ENCODE results near the gene ZNF3. TPM values are rescaled to one million over a fixed set of nuclear protein-coding genes. Genes with fewer than 3 reads are reported as not detected.
A peak's percentile ranks its signal among the peaks of the same experiment; 100 is the strongest.

ZNF3 gene
- polyA plus RNA-seq, 1 donor (not counting 4 experiments of a cell fraction or from before 2014, with no cell fraction given): 16.8 TPM

DNA sequence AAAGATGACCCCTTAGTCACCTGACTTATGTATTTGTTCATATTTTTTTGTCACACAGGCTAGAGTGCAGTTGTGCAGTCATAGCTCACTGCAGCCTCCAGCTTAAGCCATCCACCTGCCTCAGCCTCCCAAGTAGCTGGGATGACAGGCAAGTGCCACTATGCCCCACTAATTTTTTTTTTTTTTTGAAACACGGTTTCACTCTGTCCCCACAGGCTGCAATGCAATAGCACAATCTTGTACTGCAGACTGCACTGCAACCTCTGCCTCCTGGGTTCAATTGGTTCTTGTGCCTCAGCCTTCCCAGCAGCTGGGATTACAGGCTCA, 47.1 kb upstream of the ZNF3 start:
- H3K27me3 ChIP-seq (ENCODE audit: control insufficient read depth, extremely low read depth, insufficient read depth, low read length): no peaks in the 10 kb centered on the region
- H3K36me3 ChIP-seq (ENCODE audit: control insufficient read depth in 2 of 2, extremely low read depth in 1 of 2, insufficient read depth in 2 of 2, low read length in 2 of 2): peaks cover 0 to 2% of the 10 kb centered on the region in 2 experiments
- DNase-seq (ENCODE audit: low read depth, low spot score) (no peak), FAIRE-seq (no peak)
- H2AFZ ChIP-seq (ENCODE audit: control insufficient read depth, low read length): no peak overlapping the region
- H4K20me1 ChIP-seq (ENCODE audit: control insufficient read depth, extremely low read depth, insufficient read depth, low read length): no peaks in the 10 kb centered on the region
- peaks cover 10% of the 10 kb centered on the region for H3K4me1 ChIP-seq (ENCODE audit: control insufficient read depth, extremely low read depth, insufficient read depth, low read length)
- no peak overlapping the region for H3K4me3 ChIP-seq (ENCODE audit: control insufficient read depth in 2 of 3, extremely low read depth in 1 of 3, insufficient read depth in 2 of 3, low read depth in 1 of 3, low read length in 3 of 3)
- no peak overlapping the region for H3K27ac ChIP-seq (ENCODE audit: control insufficient read depth, insufficient read depth, low read length)
- no peak overlapping the region for H3K9ac ChIP-seq (ENCODE audit: control insufficient read depth, extremely low read depth, insufficient read depth, low read length)
- dilution Hi-C loops (cut with MboI; ENCODE audit: extremely low pct_ligation_motif_present, low sequenced_read_pairs): no loop called here
- no peak overlapping the region for H3K4me2 ChIP-seq (ENCODE audit: control insufficient read depth, extremely low read depth, insufficient read depth, low read depth, low read length)
- H3K9me3 ChIP-seq (ENCODE audit: control insufficient read depth, low read depth, low read length): no peaks in the 10 kb centered on the region
- TF ChIP-seq EZH2 (IDR thresholded peaks at IDR 0.05; ENCODE audit: low read length) (no peak), CTCF (optimal IDR thresholded peaks at IDR 0.05 in 1 of 3, IDR thresholded peaks at IDR 0.05 in 1 of 3, conservative IDR thresholded peaks at IDR 0.05 in 1 of 3; ENCODE audit: extremely low read depth in 1 of 3, insufficient read depth in 2 of 3, low read length in 3 of 3) (no peak)
- no peaks in the 10 kb centered on the region for H3K9me1 ChIP-seq (ENCODE audit: control insufficient read depth, extremely low read depth, insufficient read depth, low read length)
- H3K79me2 ChIP-seq (ENCODE audit: control insufficient read depth, insufficient read depth, low read length): no peaks in the 10 kb centered on the region

- Histone ChIP-seq H3K4me2 (ENCODE audit: control insufficient read depth, extremely low read depth, insufficient read depth, low read depth, low read length) (peak overlapping the region; percentile 72), H3K9me3 (ENCODE audit: control insufficient read depth, low read depth, low read length) (no peaks in the 10 kb centered on the region), H2AFZ (ENCODE audit: control insufficient read depth, low read length) (peak overlapping the region; percentile 99), H3K36me3 (ENCODE audit: control insufficient read depth in 2 of 2, extremely low read depth in 1 of 2, insufficient read depth in 2 of 2, low read length in 2 of 2) (peaks cover 0 to 2% of the 10 kb centered on the region in 2 experiments), H3K9ac (ENCODE audit: control insufficient read depth, extremely low read depth, insufficient read depth, low read length) (peak overlapping the region; percentile 97), H3K4me3 (ENCODE audit: control insufficient read depth in 2 of 3, extremely low read depth in 1 of 3, insufficient read depth in 2 of 3, low read depth in 1 of 3, low read length in 3 of 3) (peak overlapping the region; percentile 89 to 96 (median 94)), H3K27me3 (ENCODE audit: control insufficient read depth, extremely low read depth, insufficient read depth, low read length) (no peaks in the 10 kb centered on the region), H3K9me1 (ENCODE audit: control insufficient read depth, extremely low read depth, insufficient read depth, low read length) (no peaks in the 10 kb centered on the region), H4K20me1 (ENCODE audit: control insufficient read depth, extremely low read depth, insufficient read depth, low read length) (no peaks in the 10 kb centered on the region), H3K4me1 (ENCODE audit: control insufficient read depth, extremely low read depth, insufficient read depth, low read length) (peaks cover 10% of the 10 kb centered on the region), H3K27ac (ENCODE audit: control insufficient read depth, insufficient read depth, low read length) (no peak overlapping the region), H3K79me2 (ENCODE audit: control insufficient read depth, insufficient read depth, low read length) (no peaks in the 10 kb centered on the region)
- dilution Hi-C loops (cut with MboI; ENCODE audit: extremely low pct_ligation_motif_present, low sequenced_read_pairs): no loop called here
- TF ChIP-seq CTCF (optimal IDR thresholded peaks at IDR 0.05 in 1 of 3, IDR thresholded peaks at IDR 0.05 in 1 of 3, conservative IDR thresholded peaks at IDR 0.05 in 1 of 3; ENCODE audit: extremely low read depth in 1 of 3, insufficient read depth in 2 of 3, low read length in 3 of 3): no peak
- no peak for TF ChIP-seq EZH2 (IDR thresholded peaks at IDR 0.05; ENCODE audit: low read length)
- FAIRE-seq (no peak), DNase-seq (ENCODE audit: low read depth, low spot score) (no peak)
Observed at GRCh38 chr7:100127866-100128636, 46.5 kb upstream of the ZNF3 start.

Measured in keratinocyte (primary cell).